SU-DHL-6 (cell line): ENCODE data around the gene UBQLN3.

Experiments used
- H2AFZ ChIP-seq: fragments of 200-600 bp; sonication (generic); 2 replicates; pipeline ENCODE4 v1.6.1; 2014; ENCODE audit warnings: low read depth, mild to moderate bottlenecking, moderate library complexity, mixed read lengths, antibody characterized with exemption, low read length; ENCODE audit not compliant: severe bottlenecking
- H3F3A ChIP-seq: fragments of 200-600 bp; shearing (Covaris generic); 2 replicates; pipeline ENCODE4 v1.6.0; 2016; ENCODE audit warnings: antibody characterized with exemption, mild to moderate bottlenecking; ENCODE audit not compliant: insufficient read depth
- H3K27ac ChIP-seq: fragments of 200-600 bp; sonication (generic); 2 replicates; pipeline ENCODE4 v1.5.1; 2016; ENCODE audit warnings: low read depth, mild to moderate bottlenecking, low read length, moderate library complexity, mixed read lengths
- H3K27me3 ChIP-seq: fragments of 200-600 bp; sonication (generic), shearing (Covaris generic); 2 replicates; pipeline ENCODE4 v1.6.0; 2014; ENCODE audit warnings: mild to moderate bottlenecking, low read length
- H3K36me3 ChIP-seq: fragments of 200-600 bp; sonication (generic); 2 replicates; pipeline ENCODE4 v1.6.1; 2014; ENCODE audit warnings: mild to moderate bottlenecking, low read length, mixed read lengths
- H3K4me2 ChIP-seq: fragments of 300-600, 200-600 bp; shearing (Covaris generic), sonication (generic); 2 replicates; pipeline ENCODE4 v1.6.0; 2014; ENCODE audit warnings: low read length, low read depth, mild to moderate bottlenecking; ENCODE audit not compliant: poor library complexity, severe bottlenecking
- H3K4me3 ChIP-seq: fragments of 200-600 bp; sonication (generic); 2 replicates; pipeline ENCODE4 v1.5.1; 2014; ENCODE audit warnings: antibody characterized with exemption, low read length, mild to moderate bottlenecking, mixed read lengths; ENCODE audit not compliant: insufficient read depth, poor library complexity, severe bottlenecking
- H3K79me2 ChIP-seq: fragments of 200-600 bp; sonication (generic); 2 replicates; pipeline ENCODE4 v1.6.1; 2014; ENCODE audit warnings: mild to moderate bottlenecking, low read length, moderate library complexity; ENCODE audit not compliant: insufficient read depth
- H3K9ac ChIP-seq: fragments of 200-600 bp; sonication (generic); 2 replicates; pipeline ENCODE4 v1.7.0; 2014; ENCODE audit warnings: mild to moderate bottlenecking, low read length
- H3K9me2 ChIP-seq: fragments of 200-600 bp; sonication (generic); replicated peaks from 2 replicates; pipeline ENCODE4 v1.6.1; 2014; ENCODE audit warnings: low read length; ENCODE audit not compliant: insufficient read depth
- H3K9me3 ChIP-seq: fragments of 200-600 bp; sonication (generic); 2 replicates; pipeline ENCODE4 v1.6.1; 2014; ENCODE audit warnings: low read length, mixed read lengths; ENCODE audit not compliant: insufficient read depth
- H4K20me1 ChIP-seq: fragments of 200-600 bp; sonication (generic); 2 replicates; pipeline ENCODE4 v1.6.1; 2014; ENCODE audit warnings: low read depth, mild to moderate bottlenecking, antibody characterized with exemption, low read length, moderate library complexity, mixed read lengths
- CTCF ChIP-seq: fragments of 200-600 bp; sonication (generic); IDR thresholded peaks from one replicate; pipeline ENCODE4 v1.5.1; 2017; ENCODE audit warnings: antibody characterized with exemption, mild to moderate bottlenecking, low read length, moderate library complexity; ENCODE audit not compliant: insufficient read depth, poor library complexity, severe bottlenecking
- EZH2phosphoT487 ChIP-seq: fragments of 200-600 bp; sonication (generic), shearing (Covaris generic); conservative IDR thresholded peaks from 2 replicates; pipeline ENCODE4 v1.6.1; 2018; ENCODE audit warnings: mild to moderate bottlenecking, antibody characterized with exemption, low read length, moderate library complexity, mixed read lengths

UBQLN3 gene

GRCh38 chr11:5534046-5534445 lies 24.3 kb upstream of the UBQLN3 start:
- Histone ChIP-seq H4K20me1 (no peaks in the 10 kb centered on the region), H3K36me3 (no peaks in the 10 kb centered on the region), H3K4me2 (no peak overlapping the region), H3K9me2 (no peaks in the 10 kb centered on the region), H3K9ac (no peak overlapping the region), H3K79me2 (no peaks in the 10 kb centered on the region), H3K27me3 (no peaks in the 10 kb centered on the region), H3K27ac (no peak overlapping the region), H3F3A (no peaks in the 10 kb centered on the region), H3K9me3 (no peaks in the 10 kb centered on the region), H3K4me3 (no peak overlapping the region), H2AFZ (no peak overlapping the region)
- TF ChIP-seq CTCF (no peak), EZH2phosphoT487 (no peak)

GRCh38 chr11:5531053-5531831 lies 21.5 kb upstream of the UBQLN3 start:
- Histone ChIP-seq H4K20me1 (no peaks in the 10 kb centered on the region), H3K4me3 (no peak overlapping the region), H3K9me3 (no peaks in the 10 kb centered on the region), H3K79me2 (no peaks in the 10 kb centered on the region), H3K4me2 (no peak overlapping the region), H3K36me3 (no peaks in the 10 kb centered on the region), H3K27ac (no peak overlapping the region), H3F3A (no peaks in the 10 kb centered on the region), H3K9me2 (no peaks in the 10 kb centered on the region), H3K27me3 (no peaks in the 10 kb centered on the region), H2AFZ (no peak overlapping the region), H3K9ac (no peak overlapping the region)
- no peak for TF ChIP-seq CTCF
- no peak for TF ChIP-seq EZH2phosphoT487

GRCh38 chr11:5528495-5528894 lies 18.7 kb upstream of the UBQLN3 start:
- H3K9me3 ChIP-seq, result no peaks in the 10 kb centered on the region
- no peak overlapping the region for H3K27ac ChIP-seq
- no peak overlapping the region for H3K4me2 ChIP-seq
- no peaks in the 10 kb centered on the region for H3K9me2 ChIP-seq
- H3K79me2 ChIP-seq, result no peaks in the 10 kb centered on the region
- no peaks in the 10 kb centered on the region for H3K27me3 ChIP-seq
- TF ChIP-seq EZH2phosphoT487 (no peak), CTCF (no peak)
- no peaks in the 10 kb centered on the region for H3F3A ChIP-seq
- H3K4me3 ChIP-seq, result no peak overlapping the region
- H4K20me1 ChIP-seq, result no peaks in the 10 kb centered on the region
- no peaks in the 10 kb centered on the region for H3K36me3 ChIP-seq
- no peak overlapping the region for H2AFZ ChIP-seq
- H3K9ac ChIP-seq, result no peak overlapping the region
